ENCODE measurements around the gene IDI2. TPM values are rescaled to one million over a fixed set of nuclear protein-coding genes. Genes with fewer than 3 reads are reported as not detected.

Gene IDI2
- total RNA-seq, 1 donor from 2014 or later, result not detected

GRCh38 chr10:992467-992866 is 33.2 kb downstream of the IDI2 start:
- peaks cover 28% of the 10 kb centered on the region for H3K4me1 Mint-ChIP-seq (ENCODE audit: low read depth)
- no peak overlapping the region for H3K27ac Mint-ChIP-seq (ENCODE audit: unreplicated experiment)
- H3K9me3 Mint-ChIP-seq (ENCODE audit: low read depth), result no peaks in the 10 kb centered on the region
- no peak for TF ChIP-seq CTCF (IDR thresholded peaks at IDR 0.05)
- H3K4me3 Mint-ChIP-seq (ENCODE audit: unreplicated experiment), result no peak overlapping the region
- H3K36me3 Mint-ChIP-seq (ENCODE audit: low read depth), result peaks cover 31% of the 10 kb centered on the region
- no peak for DNase-seq (ENCODE audit: low spot score)
- no peaks in the 10 kb centered on the region for H3K27me3 Mint-ChIP-seq (ENCODE audit: low read depth)

GRCh38 chr10:990808-991207 is 34.9 kb downstream of the IDI2 start:
- Mint-ChIP-seq H3K9me3 (ENCODE audit: low read depth) (no peaks in the 10 kb centered on the region), H3K27me3 (ENCODE audit: low read depth) (no peaks in the 10 kb centered on the region), H3K27ac (ENCODE audit: unreplicated experiment) (peak overlapping the region; percentile 15), H3K36me3 (ENCODE audit: low read depth) (peaks cover 20% of the 10 kb centered on the region), H3K4me3 (ENCODE audit: unreplicated experiment) (peak overlapping the region; percentile 36), H3K4me1 (ENCODE audit: low read depth) (peaks cover 38% of the 10 kb centered on the region)
- no peak for TF ChIP-seq CTCF (IDR thresholded peaks at IDR 0.05)
- no peak for DNase-seq (ENCODE audit: low spot score)

GRCh38 chr10:988667-989545 is 36.8 kb downstream of the IDI2 start:
- DNase-seq (ENCODE audit: low spot score), result no peak
- TF ChIP-seq CTCF (IDR thresholded peaks at IDR 0.05), result no peak

GRCh38 chr10:987870-988666 is 37.6 kb downstream of the IDI2 start, which contains the start of gene GTPBP4:
Gene GTPBP4, plus strand, starts transcription at chr10:988434. Its CDS starts 46 bp downstream, at chr10:988480.
- peaks cover 3% of the 10 kb centered on the region for H3K36me3 Mint-ChIP-seq (ENCODE audit: low read depth)
- DNase-seq (ENCODE audit: low spot score), result peak; percentile 99
- H3K9me3 Mint-ChIP-seq (ENCODE audit: low read depth), result no peaks in the 10 kb centered on the region
- peak; percentile 61 for TF ChIP-seq CTCF (IDR thresholded peaks at IDR 0.05)
- H3K4me3 Mint-ChIP-seq (ENCODE audit: unreplicated experiment), result peak within 1 kb of the TSS; percentile 88
- H3K4me1 Mint-ChIP-seq (ENCODE audit: low read depth), result peaks cover 38% of the 10 kb centered on the region
- H3K27ac Mint-ChIP-seq (ENCODE audit: unreplicated experiment), result peak within 1 kb of the TSS; percentile 96
- no peaks in the 10 kb centered on the region for H3K27me3 Mint-ChIP-seq (ENCODE audit: low read depth)

More at GRCh38 chr10:988667-989545, 36.8 kb downstream of the IDI2 start:
- Mint-ChIP-seq H3K4me1 (ENCODE audit: low read depth) (peaks cover 38% of the 10 kb centered on the region), H3K9me3 (ENCODE audit: low read depth) (no peaks in the 10 kb centered on the region), H3K27me3 (ENCODE audit: low read depth) (no peaks in the 10 kb centered on the region), H3K4me3 (ENCODE audit: unreplicated experiment) (peak overlapping the region; percentile 88), H3K36me3 (ENCODE audit: low read depth) (peaks cover 4% of the 10 kb centered on the region), H3K27ac (ENCODE audit: unreplicated experiment) (peak overlapping the region; percentile 96)

- Mint-ChIP-seq H3K4me3 (ENCODE audit: unreplicated experiment) (peak overlapping the region; percentile 88), H3K36me3 (ENCODE audit: low read depth) (peaks cover 3% of the 10 kb centered on the region), H3K9me3 (ENCODE audit: low read depth) (no peaks in the 10 kb centered on the region), H3K4me1 (ENCODE audit: low read depth) (peaks cover 38% of the 10 kb centered on the region), H3K27ac (ENCODE audit: unreplicated experiment) (peak overlapping the region; percentile 96), H3K27me3 (ENCODE audit: low read depth) (no peaks in the 10 kb centered on the region)
- no peak for TF ChIP-seq CTCF (IDR thresholded peaks at IDR 0.05)
- DNase-seq (ENCODE audit: low spot score), result no peak
Observed at GRCh38 chr10:987620-987869, 38.1 kb downstream of the IDI2 start.
